HAP-1 (cell line): ENCODE measurements around the gene ACTC1.
"Not testable (repeated sequence)": the region's sequence is repeated elsewhere in the genome, so short reads cannot be mapped to it uniquely, and the experiment has no call there.

Source experiments
- DNase-seq, 2 experiments: peaks; one replicate each; pipeline ENCODE4 v3.0.0-alpha.2; 2016 to 2020; ENCODE audit warnings: low spot score in 2 of 2
- H3K27me3 ChIP-seq: fragments of 250-450 bp; sonication (Bioruptor Pico); 2 replicates; pipeline ENCODE4 v1.5.1; 2020; ENCODE audit warnings: low read depth, mild to moderate bottlenecking, moderate library complexity
- H3K36me3 ChIP-seq: fragments of 250-450 bp; sonication (Bioruptor Pico); replicated peaks from 2 replicates; pipeline ENCODE4 v1.5.1; 2020; ENCODE audit warnings: mild to moderate bottlenecking
- H3K4me1 ChIP-seq: fragments of 250-450 bp; sonication (Bioruptor Pico); 2 replicates; pipeline ENCODE4 v1.5.1; 2020; ENCODE audit warnings: mild to moderate bottlenecking
- H3K4me3 ChIP-seq: fragments of 250-450 bp; sonication (Bioruptor Pico); 2 replicates; pipeline ENCODE4 v1.5.1; 2020; ENCODE audit warnings: mild to moderate bottlenecking, moderate library complexity
- H3K9me3 ChIP-seq: fragments of 250-450 bp; sonication (Bioruptor Pico); 2 replicates; pipeline ENCODE4 v1.5.1; 2020; ENCODE audit warnings: mild to moderate bottlenecking, moderate library complexity
- in situ Hi-C: fragments of 300-500 bp; cut with MboI; formaldehyde crosslinking; loops from 3 replicates; pipeline ENCODE4 v1.14.3; 2020; ENCODE audit warnings: low sequenced_read_pairs, inconsistent platforms, mixed read lengths

ACTC1 gene

GRCh38 chr15:34810443-34811129 lies 15.2 kb upstream of the ACTC1 start:
- no peaks in the 10 kb centered on the region for H3K36me3 ChIP-seq
- H3K4me1 ChIP-seq: no peaks in the 10 kb centered on the region
- no peaks in the 10 kb centered on the region for H3K9me3 ChIP-seq
- DNase-seq: no peak
- H3K27me3 ChIP-seq: no peaks in the 10 kb centered on the region
- no peak overlapping the region for H3K4me3 ChIP-seq
- in situ Hi-C loops: no loop called here

DNA sequence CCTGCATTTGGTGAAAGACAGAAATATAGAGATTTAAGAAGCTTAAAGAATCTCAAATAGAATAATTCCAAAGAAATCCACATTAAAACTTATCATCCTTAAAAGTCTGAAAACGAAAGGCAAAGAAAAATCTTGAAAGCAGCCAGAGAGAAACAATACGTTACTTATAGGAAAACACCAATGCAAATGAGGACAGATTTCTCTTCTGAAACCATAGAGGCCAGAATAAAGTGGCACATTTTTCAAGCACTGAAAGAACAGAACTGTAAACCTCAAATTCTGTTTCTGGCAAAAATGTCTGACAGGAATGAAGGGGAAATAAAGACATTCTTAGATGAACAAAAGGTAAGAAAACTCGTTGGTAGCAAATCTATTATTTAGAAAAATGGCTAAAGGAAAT lies 13.8 kb upstream of the ACTC1 start:
- Histone ChIP-seq H3K4me1 (no peaks in the 10 kb centered on the region), H3K27me3 (no peaks in the 10 kb centered on the region), H3K9me3 (no peaks in the 10 kb centered on the region), H3K4me3 (no peak overlapping the region), H3K36me3 (no peaks in the 10 kb centered on the region)
- DNase-seq: no peak
- in situ Hi-C loops: no loop called here

- DNase-seq: no peak
- Histone ChIP-seq H3K36me3 (no peaks in the 10 kb centered on the region), H3K27me3 (no peaks in the 10 kb centered on the region), H3K4me1 (no peaks in the 10 kb centered on the region), H3K9me3 (no peaks in the 10 kb centered on the region), H3K4me3 (no peak overlapping the region)
- in situ Hi-C loops: no loop called here
Measured at GRCh38 chr15:34808016-34808415, 12.7 kb upstream of the ACTC1 start.

- H3K9me3 ChIP-seq, H3K27me3 ChIP-seq, DNase-seq, H3K36me3 ChIP-seq, H3K4me3 ChIP-seq, H3K4me1 ChIP-seq, in situ Hi-C loops: not testable (repeated sequence)
Measured at GRCh38 chr15:34807241-34807640, 11.9 kb upstream of the ACTC1 start.

DNA sequence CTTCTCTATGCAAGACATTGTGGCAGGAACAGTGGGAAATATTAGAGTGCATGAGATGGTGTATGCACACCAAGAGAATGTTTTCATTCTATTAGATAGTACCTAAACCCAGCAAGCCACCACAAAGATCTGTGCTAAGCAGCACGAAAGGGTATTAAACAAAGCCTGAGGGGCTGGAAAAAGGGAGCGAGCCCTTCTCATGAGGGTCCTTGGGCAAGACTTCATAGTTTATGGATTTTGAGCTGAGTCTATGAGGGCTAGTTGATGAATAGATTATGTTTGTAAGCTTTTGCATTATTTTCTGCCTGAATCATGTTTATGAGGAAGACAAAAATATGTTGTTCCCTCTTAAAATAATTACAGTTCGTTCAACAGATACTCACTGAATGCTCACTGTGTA lies 9.4 kb upstream of the ACTC1 start:
- in situ Hi-C loops: no loop called here
- DNase-seq: no peak
- Histone ChIP-seq H3K4me1 (peaks cover 7% of the 10 kb centered on the region), H3K4me3 (no peak overlapping the region), H3K36me3 (no peaks in the 10 kb centered on the region), H3K9me3 (no peaks in the 10 kb centered on the region), H3K27me3 (no peaks in the 10 kb centered on the region)

DNA sequence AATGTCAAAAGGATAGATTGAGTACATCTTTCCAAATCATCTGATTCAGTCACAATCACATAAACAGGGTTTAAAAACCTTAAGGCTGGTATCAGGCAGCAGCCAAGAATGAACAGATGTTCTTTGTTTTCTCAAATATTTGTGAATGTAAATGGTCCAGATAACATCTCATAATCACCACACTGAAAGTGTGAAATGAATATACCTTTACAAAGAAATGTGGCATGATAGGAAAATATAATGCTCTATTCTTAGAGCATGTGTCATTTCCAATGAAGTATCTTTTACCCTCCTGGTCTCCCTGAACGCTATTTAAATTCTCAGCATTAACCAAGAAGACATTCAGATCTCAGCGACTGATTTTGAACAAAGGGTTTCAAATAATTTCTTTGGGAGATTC lies 8.8 kb upstream of the ACTC1 start:
- in situ Hi-C loops: no loop called here
- H3K36me3 ChIP-seq: no peaks in the 10 kb centered on the region
- peaks cover 7% of the 10 kb centered on the region for H3K4me1 ChIP-seq
- DNase-seq: no peak
- no peak overlapping the region for H3K4me3 ChIP-seq
- H3K9me3 ChIP-seq: no peaks in the 10 kb centered on the region
- no peaks in the 10 kb centered on the region for H3K27me3 ChIP-seq

DNA sequence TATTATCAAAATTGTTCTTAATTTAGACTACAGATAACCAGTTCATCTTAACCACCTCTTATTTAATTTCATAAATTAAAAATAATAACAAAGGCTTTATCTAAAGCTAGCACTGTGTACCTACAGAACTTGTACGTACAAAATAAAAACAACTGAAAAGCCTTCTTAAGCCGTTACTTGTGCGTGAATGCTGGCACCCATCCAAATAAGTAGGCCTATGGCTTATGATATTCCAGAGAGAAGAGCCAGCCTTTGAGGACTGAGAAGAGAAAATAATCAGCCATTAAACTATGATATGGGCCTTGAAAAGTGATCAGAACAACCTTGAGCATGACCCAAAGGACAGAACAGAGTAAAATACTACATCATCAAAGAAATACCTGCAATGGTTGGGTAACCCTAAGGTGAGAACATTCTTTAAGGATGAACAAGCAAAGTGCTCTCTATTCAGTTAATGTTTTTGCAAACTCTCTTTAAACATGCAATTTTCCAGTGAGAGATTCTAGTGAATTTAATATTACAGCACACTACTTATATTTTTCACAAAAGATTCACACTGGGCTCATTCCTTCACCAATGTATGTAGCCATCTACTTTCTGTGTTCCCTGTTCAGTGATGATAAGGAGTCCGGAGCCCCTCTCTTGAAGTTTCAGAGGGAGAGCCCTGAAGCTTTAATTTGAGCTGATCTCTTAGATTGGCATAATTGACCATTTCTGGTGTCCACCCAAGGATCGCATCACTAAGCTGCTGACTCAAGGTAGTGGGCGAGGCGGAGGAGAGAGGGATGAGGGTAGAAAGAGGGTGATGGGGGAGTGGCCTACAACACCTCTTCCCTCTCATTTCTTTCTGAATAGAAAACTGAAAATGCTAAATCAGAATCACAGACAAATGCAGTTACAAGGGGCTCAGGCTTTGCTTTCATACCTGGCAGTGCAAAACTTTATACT lies 7.7 kb upstream of the ACTC1 start:
- no peaks in the 10 kb centered on the region for H3K36me3 ChIP-seq
- no peak overlapping the region for H3K4me3 ChIP-seq
- peaks cover 7% of the 10 kb centered on the region for H3K4me1 ChIP-seq
- DNase-seq: no peak
- H3K9me3 ChIP-seq: no peaks in the 10 kb centered on the region
- no peaks in the 10 kb centered on the region for H3K27me3 ChIP-seq
- in situ Hi-C loops: no loop called here

- H3K4me1 ChIP-seq: peaks cover 7% of the 10 kb centered on the region
- no peaks in the 10 kb centered on the region for H3K36me3 ChIP-seq
- no peaks in the 10 kb centered on the region for H3K9me3 ChIP-seq
- H3K27me3 ChIP-seq: no peaks in the 10 kb centered on the region
- in situ Hi-C loops: no loop called here
- DNase-seq: peak in 1 of 2 experiments; percentile 7
- H3K4me3 ChIP-seq: no peak overlapping the region
Measured at GRCh38 chr15:34802371-34802770, 7.0 kb upstream of the ACTC1 start.

GRCh38 chr15:34799149-34800101 lies 4.1 kb upstream of the ACTC1 start:
- Histone ChIP-seq H3K4me1 (peaks cover 7% of the 10 kb centered on the region), H3K27me3 (no peaks in the 10 kb centered on the region), H3K9me3 (no peaks in the 10 kb centered on the region), H3K4me3 (no peak overlapping the region), H3K36me3 (no peaks in the 10 kb centered on the region)
- in situ Hi-C loops: no loop called here
- DNase-seq: peak in 1 of 2 experiments; percentile 26

- Histone ChIP-seq H3K27me3 (no peaks in the 10 kb centered on the region), H3K4me1 (peaks cover under 1% of the 10 kb centered on the region), H3K36me3 (no peaks in the 10 kb centered on the region), H3K9me3 (no peaks in the 10 kb centered on the region), H3K4me3 (no peak overlapping the region)
- in situ Hi-C loops: no loop called here
- no peak for DNase-seq
Measured at GRCh38 chr15:34796847-34797435, 1.6 kb upstream of the ACTC1 start.

- H3K9me3 ChIP-seq: no peaks in the 10 kb centered on the region
- no peak overlapping the region for H3K4me3 ChIP-seq
- in situ Hi-C loops: no loop called here
- no peaks in the 10 kb centered on the region for H3K36me3 ChIP-seq
- no peaks in the 10 kb centered on the region for H3K4me1 ChIP-seq
- H3K27me3 ChIP-seq: no peaks in the 10 kb centered on the region
- DNase-seq: no peak
Measured at GRCh38 chr15:34794590-34795206, 651 bp downstream of the ACTC1 start.

DNA sequence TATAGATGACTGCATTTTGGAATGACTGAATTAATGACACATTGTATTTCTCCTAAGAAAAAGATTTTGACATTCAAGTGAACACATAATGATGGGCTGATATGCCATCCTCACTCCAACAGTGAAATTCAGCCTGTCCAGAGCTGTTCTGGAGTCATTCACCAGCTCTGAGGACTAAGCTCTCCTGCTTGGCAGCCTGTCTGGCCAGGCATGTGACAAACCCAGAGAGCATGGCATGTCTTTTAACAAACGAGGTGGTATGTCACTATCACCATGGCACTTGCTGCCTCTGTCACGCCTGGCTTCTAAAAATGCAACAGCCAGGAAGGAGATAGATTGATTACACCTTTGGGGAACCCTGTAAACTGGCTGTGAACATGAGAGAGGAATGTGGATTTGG lies 1.4 kb downstream of the ACTC1 start:
- Histone ChIP-seq H3K4me1 (no peaks in the 10 kb centered on the region), H3K4me3 (no peak overlapping the region), H3K36me3 (no peaks in the 10 kb centered on the region), H3K9me3 (no peaks in the 10 kb centered on the region), H3K27me3 (no peaks in the 10 kb centered on the region)
- DNase-seq: no peak
- in situ Hi-C loops: no loop called here

- Histone ChIP-seq H3K36me3 (no peaks in the 10 kb centered on the region), H3K4me3 (no peak overlapping the region), H3K4me1 (no peaks in the 10 kb centered on the region), H3K9me3 (no peaks in the 10 kb centered on the region), H3K27me3 (no peaks in the 10 kb centered on the region)
- no peak for DNase-seq
- in situ Hi-C loops: no loop called here
Measured at GRCh38 chr15:34793071-34793470, 2.3 kb downstream of the ACTC1 start.
